HG02759 (cell line): ENCODE results near the gene C15orf40.
"Not testable (repeated sequence)": the region's sequence is repeated elsewhere in the genome, so short reads cannot be mapped to it uniquely, and the experiment has no call there.

Experiments used
- ATAC-seq: cut with Tn5 transposase; IDR thresholded peaks from one replicate; pipeline ENCODE4 v1.9.1; 2021; ENCODE audit warnings: mild to moderate bottlenecking, moderate library complexity; ENCODE audit not compliant: unreplicated experiment

Gene C15orf40

GRCh38 chr15:82952158-82953081, 59.0 kb downstream of the C15orf40 start, which contains the start of gene HOMER2:
HOMER2 (minus strand) TSS chr15:82952720; CDS start chr15:82952535, 185 bp downstream.
- peak; percentile 55 for ATAC-seq

- ATAC-seq, result no peak
These were observed 59.8 kb downstream of the C15orf40 start for GRCh38 chr15:82951472-82952157.

GRCh38 chr15:82950746-82951370, 60.6 kb downstream of the C15orf40 start:
- ATAC-seq, result peak; percentile 51

GRCh38 chr15:82950295-82950694, 61.1 kb downstream of the C15orf40 start:
- no peak for ATAC-seq

GRCh38 chr15:82946155-82946701, 65.2 kb downstream of the C15orf40 start:
- ATAC-seq, result no peak

- ATAC-seq, result no peak
These were observed 66.1 kb downstream of the C15orf40 start for GRCh38 chr15:82945326-82945725.

- ATAC-seq, result no peak
These were observed 66.6 kb downstream of the C15orf40 start for GRCh38 chr15:82944821-82945220.

- ATAC-seq, result no peak
These were observed 67.4 kb downstream of the C15orf40 start for GRCh38 chr15:82944056-82944455.

- ATAC-seq, result no peak
These were observed 68.3 kb downstream of the C15orf40 start for GRCh38 chr15:82943176-82943575.

- no peak for ATAC-seq
These were observed 68.7 kb downstream of the C15orf40 start for GRCh38 chr15:82942691-82943090.

GRCh38 chr15:82939678-82940077, 71.8 kb downstream of the C15orf40 start:
- ATAC-seq, result not testable (repeated sequence)
